NCI-H2081 treated with DMSO at 0.1 percent for 48 hours (cell line): ENCODE measurements around the gene GABRG3.

Source experiments
- DNase-seq: peaks from one replicate; lab custom pipeline; 2025; lab: John Stamatoyannopoulos, UW

GABRG3 gene

DNA sequence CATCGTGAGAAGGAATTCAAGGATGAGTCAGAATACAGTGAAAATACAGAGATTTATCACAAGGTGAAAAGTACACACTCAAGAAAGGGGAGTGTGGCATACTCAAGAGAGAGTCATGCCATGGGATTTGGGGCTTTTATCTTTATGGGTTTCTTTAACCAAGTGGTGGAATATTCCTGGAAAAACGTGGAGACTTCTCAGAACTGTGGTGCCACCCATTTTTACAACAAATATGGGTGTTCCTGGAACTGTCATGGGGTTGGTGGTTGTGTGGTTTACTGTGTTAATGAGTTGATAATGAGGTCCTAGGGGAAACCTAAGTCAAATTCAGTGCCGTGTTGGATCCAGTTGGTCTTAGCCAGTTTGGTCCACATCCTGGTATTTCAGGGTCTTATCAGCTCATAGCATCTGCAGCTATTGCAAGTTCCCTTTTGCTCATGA is 497.2 kb downstream of the GABRG3 start:
- DNase-seq = no peak

GRCh38 chr15:27473845-27474244 is 502.9 kb downstream of the GABRG3 start:
- no peak for DNase-seq

DNA sequence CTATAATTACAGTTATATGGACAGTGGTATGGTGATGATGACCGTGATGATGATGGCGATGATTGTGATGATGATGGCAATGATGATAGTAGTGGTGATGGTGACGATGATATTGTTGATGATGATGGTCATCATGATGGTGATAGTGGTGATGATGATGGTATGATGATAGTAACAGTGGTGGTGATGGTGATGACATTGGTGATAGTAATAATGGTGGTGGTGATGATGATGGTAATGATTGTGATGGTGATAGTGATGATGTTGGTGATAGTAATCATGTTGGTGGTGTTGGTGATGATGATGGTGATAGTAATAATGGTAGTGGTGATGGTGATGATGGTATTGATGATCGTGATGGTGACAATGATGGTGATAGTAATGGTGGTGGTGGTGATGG is 504.4 kb downstream of the GABRG3 start:
- DNase-seq = no peak

DNA sequence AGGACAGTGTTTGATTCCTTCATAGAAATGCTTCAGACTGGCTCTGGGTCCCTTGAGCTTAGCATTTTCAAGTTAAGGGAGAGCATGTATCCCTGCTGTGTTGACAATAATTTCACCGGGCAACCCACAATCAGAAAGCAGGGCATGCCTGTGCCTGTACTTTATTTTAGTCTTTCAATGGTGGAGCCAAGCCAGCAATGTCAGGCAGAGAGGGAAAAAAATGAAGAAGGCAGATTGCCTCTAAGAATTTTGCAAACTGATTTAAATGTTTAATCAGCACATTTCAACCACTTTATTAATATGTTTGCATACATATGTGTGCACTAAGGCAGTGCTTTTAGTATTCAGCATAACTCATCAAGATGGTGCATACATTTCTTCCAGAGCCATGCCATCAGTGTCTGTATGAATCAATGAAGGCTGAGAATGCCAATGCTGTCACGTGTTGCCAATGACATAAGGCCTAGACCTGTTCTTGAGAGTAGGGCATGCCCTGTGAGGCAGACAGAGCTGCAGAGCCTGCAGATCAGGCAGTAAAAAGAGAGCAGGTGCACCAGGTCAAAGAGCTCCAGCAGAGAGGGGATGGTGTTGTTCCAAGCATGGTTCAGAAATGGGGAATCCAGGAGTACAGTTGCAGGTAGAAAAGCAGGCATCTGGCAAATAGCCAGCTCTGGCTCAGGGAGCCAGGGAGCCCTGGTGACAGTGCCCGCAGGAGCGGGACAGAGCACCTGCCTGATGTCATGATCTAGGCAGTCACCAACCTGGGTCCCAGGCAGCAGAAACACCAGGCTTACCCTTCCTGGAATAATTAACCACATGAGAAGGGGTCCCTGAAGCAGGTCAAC is 508.5 kb downstream of the GABRG3 start:
- peak; percentile 41 for DNase-seq

GRCh38 chr15:27480141-27480530 is 509.2 kb downstream of the GABRG3 start:
- no peak for DNase-seq

DNA sequence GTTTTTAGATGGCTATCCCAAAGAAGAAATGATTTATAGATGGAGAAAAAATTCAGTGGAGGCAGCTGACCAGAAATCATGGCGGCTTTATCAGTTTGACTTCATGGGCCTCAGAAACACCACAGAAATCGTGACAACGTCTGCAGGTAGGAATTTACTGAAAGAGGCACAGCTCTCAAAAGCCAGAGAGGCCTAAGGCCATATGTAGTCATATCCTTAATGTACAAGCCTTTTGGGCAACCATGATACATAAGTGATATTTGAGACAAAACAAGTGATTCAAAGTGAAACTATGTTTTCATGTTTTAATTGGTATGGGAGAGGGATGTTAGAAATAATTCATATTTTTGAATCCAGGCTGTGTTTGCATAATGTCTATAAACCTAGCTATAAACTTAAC is 509.7 kb downstream of the GABRG3 start:
- no peak for DNase-seq

GRCh38 chr15:27481768-27482167 is 510.8 kb downstream of the GABRG3 start:
- DNase-seq = no peak

DNA sequence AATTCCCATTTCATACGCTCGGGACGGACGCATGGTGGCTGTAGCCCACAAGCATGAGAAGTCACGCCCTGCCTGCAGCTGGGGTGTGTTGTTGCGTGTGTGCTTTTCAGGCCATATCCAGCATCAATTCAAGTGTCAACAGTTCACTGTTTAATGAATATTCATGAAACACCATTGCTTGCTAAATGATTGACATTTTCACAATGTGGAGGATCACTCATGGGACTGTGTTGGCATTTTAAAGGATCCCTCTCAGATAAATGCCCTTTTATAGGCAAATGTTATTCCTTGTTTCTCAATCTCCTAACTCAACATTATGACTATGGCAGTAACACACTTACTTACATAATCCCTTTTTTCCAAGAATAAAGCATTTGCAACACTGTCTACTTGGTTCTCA is 511.3 kb downstream of the GABRG3 start:
- no peak for DNase-seq

DNA sequence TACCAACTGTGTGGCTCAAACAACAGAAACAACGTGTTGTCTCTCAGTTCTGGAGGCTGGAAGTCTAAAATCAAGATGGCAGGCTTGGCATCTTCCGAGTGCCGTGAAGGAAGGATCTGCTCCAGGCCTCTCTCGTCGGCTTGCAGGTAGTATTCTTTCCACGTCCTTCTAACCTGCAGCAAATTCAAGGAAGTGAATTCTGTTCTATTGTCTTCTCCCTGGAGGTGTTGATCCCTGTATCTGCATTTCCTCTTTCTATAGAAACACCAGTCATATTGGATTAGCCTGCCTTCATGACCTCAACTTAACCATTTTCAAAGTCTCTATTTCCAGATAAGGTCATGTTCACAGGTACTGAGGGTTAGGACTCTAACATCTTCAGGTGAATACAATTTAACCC is 512.1 kb downstream of the GABRG3 start:
- DNase-seq = no peak

GRCh38 chr15:27485265-27485664 is 514.3 kb downstream of the GABRG3 start:
- no peak for DNase-seq

DNA sequence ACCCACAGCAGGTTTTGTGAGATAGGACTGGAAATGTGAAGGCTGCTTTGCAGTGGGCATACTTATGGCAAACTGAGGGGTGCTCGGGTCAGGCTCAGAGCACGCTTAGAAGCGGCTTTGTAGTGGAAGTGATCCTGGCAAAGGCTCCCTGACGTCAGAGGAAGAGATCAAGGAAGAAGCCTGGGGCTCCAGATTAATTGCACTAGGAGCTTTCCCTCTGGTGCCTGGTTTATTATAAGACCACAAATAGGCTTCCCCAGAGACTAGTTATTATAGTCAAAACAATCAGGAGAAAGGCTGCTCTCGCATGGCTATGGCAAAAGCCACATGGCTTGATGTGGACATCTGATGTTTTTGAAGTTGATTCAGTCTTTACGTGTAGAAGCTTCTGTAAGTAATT is 515.1 kb downstream of the GABRG3 start:
- DNase-seq = peak; percentile 12

DNA sequence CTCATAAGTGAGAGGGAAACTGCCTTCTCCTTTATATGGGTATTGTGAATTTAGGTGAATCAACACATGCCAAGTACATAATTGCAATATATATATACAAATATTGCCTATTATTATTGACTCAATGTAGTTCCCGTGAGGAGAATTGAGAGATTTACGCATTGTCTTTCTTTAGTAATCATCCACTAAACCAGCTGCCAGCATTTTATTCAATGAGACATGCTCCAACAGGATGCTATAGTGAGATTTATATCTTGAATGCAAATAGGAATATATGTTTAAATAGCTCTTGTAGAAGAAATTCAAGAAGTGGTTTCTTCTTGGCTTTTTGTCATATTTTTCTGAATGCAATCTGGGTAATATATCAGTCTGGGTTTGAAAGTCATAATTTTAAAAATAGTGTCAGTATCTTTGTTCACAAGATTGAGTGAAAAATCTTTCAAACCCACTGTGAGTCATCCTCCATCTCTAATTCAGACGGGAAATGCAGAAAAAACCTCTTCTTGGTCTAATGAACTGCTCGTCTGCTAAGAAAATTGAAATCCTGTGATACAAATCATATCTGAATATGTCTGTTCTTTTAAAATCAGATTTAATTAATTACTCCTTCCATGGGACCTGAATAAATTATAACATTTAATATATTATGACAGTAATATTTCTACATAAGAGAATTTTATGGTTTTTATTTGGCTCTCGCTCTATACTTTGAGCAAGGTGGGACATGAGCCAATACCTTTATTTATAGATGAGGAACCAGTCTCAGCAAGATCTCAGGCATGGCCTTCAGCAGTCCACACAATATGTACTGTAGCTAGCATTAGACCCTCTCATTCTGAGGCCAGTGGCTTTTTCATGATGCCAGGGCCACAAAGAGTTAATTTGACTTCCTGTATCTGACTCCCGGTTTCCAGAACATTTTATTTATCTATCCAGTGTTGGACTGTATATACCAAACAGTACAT is 516.0 kb downstream of the GABRG3 start:
- peak; percentile 73 for DNase-seq

DNA sequence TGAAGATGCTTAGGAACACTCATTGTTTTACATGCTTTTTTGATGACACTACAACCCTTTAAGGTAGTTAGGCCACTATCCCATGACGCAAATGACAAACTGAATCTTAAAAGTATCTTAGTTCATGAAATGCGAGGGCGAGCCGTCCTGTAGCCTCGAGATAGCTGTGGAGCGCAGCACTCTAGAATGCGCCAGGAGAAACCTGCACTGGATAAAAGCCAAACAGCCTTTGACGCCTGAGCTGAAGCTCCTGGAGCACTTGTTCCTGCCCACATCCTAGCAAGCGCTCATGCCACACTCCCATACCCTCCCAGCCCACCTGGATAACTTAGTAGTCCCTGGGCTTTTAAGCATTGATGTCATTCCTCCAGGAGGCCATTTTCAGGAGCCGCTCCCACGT is 516.9 kb downstream of the GABRG3 start:
- DNase-seq = no peak

DNA sequence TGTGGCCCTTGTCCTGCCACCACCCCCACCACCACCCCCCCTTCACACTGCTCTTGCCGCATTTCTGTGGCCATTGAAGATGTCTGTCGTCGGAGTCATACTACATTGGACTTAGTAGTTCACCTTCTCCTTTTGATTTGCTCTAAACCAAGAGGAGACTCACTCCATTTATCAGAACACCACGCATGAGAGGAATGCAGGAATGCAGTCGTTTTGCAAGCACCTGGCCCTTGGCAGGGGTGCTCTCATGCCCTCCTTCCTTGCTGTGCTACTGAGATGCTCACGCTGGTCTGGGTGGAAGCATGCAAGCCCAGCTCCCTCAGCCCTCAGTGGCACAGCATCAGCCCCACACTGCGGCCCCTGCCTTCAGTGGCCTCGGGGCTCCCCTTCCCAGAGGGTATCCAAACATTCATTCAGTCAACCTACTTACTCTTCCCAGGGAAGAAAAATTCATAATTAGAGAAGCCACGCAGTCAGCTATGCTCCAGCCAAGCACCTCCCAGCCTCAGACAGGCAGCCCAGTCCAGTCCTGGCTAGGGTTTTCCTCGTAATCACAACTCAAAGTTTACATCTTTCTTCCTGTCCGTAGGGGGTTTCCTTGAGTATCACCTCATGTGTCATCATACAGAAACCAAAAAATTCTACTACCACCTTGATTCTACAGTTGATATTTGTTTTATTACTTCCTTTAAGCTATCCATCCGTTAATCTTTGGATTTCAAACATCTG is 520.0 kb downstream of the GABRG3 start:
- no peak for DNase-seq

DNA sequence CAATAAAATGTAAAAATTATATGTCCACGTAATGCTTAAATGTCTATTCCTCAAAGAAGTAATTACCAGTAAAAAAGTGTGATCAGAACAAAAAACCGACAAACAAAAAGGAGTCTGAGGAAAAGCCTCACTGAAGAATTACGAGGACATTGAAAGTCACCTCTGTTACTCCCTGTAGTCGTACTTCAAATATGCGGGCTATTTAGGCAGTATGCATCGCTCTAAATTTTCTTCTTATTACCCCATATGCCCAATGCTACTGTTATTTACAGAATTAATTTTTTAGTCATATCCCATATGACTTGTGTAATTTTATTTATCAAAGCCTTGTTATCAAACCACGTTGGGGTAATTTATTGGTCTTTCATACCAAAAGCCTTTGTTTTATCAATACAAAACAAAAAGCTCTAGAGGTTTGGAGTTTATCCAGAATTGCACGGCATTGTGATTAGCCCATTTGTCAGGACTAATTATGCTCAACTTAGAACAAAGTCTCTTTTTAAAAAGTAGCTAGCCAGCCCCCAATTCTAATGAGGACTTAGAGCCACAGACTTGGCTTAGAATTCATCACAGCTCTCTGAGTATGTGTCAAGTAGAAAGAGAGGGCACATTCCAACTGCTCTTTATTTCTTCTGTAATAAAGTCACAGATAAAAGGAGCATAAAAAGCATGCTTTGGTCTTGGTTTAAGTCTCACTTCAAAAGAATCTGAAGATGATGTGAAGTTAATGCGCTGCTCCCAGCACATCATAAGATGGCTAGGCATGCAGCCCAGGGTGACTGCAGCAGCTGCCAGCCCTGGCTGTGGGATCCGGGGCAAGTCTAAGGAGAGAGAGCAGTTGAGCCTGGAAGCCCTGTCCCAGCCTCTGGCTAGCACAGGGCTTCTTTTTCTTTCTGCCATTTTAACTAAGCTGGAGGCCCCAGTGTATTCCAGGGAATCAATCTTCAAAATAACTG is 521.0 kb downstream of the GABRG3 start:
- DNase-seq = no peak

GRCh38 chr15:27495963-27496459 is 525.0 kb downstream of the GABRG3 start:
- no peak for DNase-seq

- DNase-seq = no peak
These were observed 527.7 kb downstream of the GABRG3 start for GRCh38 chr15:27498700-27499099.

DNA sequence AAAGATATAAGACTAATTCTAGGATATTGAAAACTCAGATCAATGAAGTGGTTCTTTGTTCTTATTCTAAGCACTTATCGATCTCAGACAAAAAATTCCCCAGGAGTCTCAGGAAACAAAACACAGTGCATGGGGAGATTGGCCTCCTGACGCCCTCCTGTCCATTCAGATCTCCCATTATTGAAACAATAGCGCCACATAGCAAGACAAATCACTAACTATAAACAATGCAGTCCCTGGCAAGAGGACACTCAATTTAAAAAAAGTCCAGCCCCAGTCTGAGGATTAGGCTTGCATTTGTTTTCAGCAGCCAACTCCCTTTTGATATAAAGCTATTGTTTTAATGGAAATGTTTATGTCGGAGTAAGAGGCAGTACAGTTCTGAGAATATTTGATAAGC is 528.2 kb downstream of the GABRG3 start:
- no peak for DNase-seq

DNA sequence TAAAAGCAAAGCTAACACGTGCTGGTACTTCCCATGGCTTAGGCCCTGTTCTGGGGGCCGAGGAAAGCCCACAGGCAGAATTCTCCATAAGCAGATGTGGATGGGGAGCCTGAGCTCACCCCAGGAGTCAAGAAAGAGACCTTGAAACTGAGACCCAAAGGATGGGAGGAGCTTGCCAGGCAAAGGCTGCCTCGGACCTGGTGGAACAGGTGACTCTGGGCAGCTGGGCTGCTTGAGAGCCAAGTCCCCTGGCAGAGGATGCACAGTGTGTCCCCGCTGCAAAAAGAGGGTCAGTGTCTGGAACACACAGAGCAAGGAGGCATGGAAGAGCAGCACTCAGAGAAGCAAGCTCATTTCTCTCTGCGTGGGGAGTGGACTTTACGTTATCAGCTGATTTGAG is 528.7 kb downstream of the GABRG3 start:
- no peak for DNase-seq

DNA sequence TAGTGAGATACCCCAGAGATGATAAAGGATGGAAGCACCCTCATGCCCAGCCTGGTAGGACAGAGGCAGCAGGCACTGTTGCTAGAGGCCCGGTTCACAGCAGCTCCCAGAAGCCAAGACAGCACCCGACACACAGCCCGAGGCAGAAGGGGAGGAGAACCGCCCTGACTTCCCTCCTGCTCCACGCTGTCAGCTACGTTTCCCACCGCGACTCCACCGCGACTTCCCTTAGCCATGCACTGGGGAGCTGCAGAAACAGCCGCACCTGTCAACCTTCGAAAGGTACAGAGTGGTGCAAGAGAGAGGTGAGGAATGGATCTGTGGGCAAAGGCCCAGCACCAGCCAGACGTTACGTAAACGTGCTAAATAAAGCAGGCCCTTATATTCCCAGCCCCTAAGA is 529.2 kb downstream of the GABRG3 start:
- DNase-seq = no peak

- DNase-seq = no peak
These were observed 535.8 kb downstream of the GABRG3 start for GRCh38 chr15:27506752-27507151.
